GM12892 (cell line): ENCODE data around the gene CLEC6A.
A peak's percentile ranks its signal among the peaks of the same experiment; 100 is the strongest.
"Not testable (repeated sequence)": the region's sequence is repeated elsewhere in the genome, so short reads cannot be mapped to it uniquely, and the experiment has no call there.

Source experiments
- DNase-seq: peaks from one replicate; pipeline ENCODE4 v3.0.0; 2011; ENCODE audit not compliant: insufficient read length
- FAIRE-seq: peaks from 2 replicates; lab custom pipeline; 2011; peaks lifted over from hg19 to GRCh38; lab: Jason Lieb, UNC
- POLR2A ChIP-seq: IDR thresholded peaks from 2 replicates; pipeline ENCODE4 v1.6.1; 2011; ENCODE audit warnings: low read depth, low read length, control low read depth
- POLR2AphosphoS5 ChIP-seq: IDR thresholded peaks from 2 replicates; pipeline ENCODE4 v1.6.1; 2011; ENCODE audit warnings: low read depth, low read length, control low read depth
- TAF1 ChIP-seq: IDR thresholded peaks from 2 replicates; pipeline ENCODE4 v1.6.1; 2011; ENCODE audit warnings: low read depth, mild to moderate bottlenecking, control low read depth, low read length, borderline replicate concordance

The CLEC6A gene

DNA sequence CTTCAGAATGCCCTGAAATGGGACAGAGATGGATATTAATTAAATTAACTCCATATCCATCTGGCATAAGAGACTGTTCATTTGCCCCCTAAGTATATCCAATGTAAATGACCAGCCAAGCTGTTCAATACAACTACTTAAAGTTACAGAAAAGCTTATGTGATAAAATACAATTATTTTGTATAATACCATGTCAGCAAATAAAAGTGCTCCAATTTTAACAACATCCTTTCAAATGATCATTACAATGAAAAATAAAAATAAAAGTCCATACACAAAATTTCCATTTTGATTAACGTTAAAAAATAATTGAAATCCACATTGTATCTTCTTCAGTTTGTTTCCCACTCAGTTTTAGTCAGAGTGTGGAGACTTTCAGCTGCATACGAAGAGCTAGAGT is 5.7 kb downstream of the CLEC6A start:
- TF ChIP-seq POLR2A = no peak
- TF ChIP-seq TAF1 = no peak
- TF ChIP-seq POLR2AphosphoS5 = no peak
- DNase-seq (no peak), FAIRE-seq (no peak)

DNA sequence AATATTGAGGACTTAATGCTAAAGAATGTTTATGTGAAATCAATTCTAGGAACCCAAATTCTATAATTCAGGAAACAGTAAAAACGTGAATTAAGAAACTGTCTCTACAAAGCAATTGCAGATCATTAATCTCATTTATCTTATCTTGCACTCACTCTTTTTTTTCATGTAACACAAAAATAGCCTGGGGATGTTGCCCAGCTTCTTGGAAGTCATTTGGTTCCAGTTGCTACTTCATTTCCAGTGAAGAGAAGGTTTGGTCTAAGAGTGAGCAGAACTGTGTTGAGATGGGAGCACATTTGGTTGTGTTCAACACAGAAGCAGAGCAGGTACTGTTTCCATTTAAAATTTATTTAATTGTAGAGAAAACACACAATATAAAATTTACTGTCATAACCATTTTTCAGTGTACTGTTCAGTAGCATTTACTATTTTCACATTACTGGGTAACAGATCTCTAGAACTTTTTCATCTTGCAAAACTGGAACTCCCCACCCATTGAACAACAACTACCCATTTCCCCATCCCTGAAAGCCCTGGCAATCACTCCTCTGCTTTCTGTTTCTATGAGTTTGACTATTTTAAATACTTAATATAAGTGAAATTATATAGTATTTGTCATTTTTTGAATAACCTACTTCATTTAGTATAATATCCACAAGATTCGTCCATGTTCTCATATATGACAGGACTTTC is 9.7 kb downstream of the CLEC6A start:
- TF ChIP-seq POLR2A (no peak), POLR2AphosphoS5 (no peak), TAF1 (no peak)
- FAIRE-seq (no peak), DNase-seq (no peak)

DNA sequence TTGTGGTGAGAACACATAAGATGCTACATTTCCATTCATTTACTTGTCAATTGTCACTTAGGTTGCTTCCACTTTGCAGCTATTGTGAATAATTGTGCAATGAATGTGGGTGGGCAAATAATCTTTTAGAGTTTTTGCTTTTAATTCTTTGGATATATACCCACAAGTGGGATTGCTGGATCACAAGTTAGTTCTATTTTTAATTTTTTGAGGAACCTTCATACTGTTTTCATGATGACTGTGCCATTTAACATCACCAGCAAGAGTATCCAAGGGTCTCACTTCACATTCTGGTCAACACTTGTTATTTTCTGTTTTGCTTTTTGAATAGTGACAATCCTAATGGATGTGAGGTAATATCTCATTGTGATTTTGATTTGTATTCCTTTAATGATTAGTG is 10.5 kb downstream of the CLEC6A start:
- TF ChIP-seq TAF1 (no peak), POLR2AphosphoS5 (no peak), POLR2A (no peak)
- FAIRE-seq (no peak), DNase-seq (no peak)

DNA sequence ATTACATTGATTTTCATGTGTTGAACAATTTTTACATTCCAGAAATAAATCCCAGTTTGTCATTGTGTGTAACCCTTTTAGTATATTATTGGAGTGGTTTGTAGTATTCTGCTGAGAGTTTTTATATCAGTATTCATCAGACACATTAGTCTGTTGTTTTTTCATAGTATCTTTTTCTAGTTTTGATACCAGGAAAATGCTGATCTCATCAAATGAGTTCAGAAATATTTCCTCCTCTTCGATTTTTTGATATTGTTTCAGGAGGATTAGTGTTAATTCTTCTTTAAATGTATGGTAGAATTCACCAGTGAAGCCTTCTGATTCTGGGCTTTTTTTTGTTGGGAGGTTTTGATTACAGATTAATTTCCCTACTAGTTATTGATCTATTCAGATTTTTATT is 15.3 kb downstream of the CLEC6A start:
- TF ChIP-seq POLR2A (no peak), POLR2AphosphoS5 (no peak), TAF1 (no peak)
- no peak for DNase-seq
- no peak for FAIRE-seq

DNA sequence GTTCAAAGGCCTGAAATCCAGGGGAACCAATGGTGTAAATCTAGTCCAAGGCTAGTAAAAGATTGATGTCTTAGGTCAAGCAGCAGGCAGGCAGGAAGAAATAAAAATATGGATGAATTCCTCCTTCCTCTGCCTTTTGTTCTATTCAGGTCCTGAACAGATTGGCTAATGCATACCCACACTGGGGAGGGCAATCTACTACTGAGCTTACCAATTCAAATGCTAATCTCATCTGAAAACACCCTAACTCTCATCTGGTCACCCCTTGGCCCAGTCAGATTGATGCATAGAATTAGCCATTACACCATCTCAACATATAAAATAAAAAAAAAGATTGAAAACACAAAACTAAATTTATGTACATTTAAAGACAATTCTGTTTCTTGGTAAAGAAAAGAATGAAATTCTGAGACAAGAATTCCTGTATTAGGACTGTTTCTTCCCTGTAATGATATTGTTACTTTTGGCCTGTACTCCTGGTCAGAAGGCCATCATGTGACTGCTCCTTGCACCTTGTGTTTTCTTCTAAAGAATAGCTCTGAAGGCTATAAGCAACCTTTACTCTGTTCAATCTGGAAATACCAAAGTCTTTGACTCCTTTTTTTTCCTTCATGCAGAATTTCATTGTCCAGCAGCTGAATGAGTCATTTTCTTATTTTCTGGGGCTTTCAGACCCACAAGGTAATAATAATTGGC is 19.9 kb downstream of the CLEC6A start:
- TF ChIP-seq POLR2AphosphoS5 = no peak
- TF ChIP-seq TAF1 = no peak
- no peak for TF ChIP-seq POLR2A
- FAIRE-seq = no peak
- DNase-seq = no peak

DNA sequence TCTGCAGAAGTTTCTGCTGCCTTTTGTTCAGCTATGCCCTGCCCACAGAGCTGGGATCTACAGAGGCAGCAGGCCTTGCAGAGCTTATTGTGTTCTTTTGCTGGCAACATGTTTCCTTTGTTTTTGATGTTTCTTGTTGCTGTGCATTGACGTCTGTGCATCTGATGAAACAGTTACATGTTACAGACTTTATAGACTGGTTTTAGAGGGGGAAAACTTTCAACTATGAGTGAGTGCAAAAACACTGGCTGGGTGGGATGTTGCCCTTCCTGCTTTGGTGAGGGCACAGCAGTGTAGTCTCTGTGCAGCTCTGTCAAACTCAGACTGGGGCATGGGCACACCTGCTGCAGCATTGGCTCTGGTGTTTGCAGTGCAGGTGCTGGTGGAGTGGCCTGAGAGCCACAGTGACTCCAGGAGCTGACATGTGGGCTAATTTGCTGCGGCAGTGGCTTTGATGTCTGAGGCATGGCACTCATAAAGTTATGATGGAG is 26.9 kb downstream of the CLEC6A start:
- FAIRE-seq (no peak), DNase-seq (no peak)
- TF ChIP-seq POLR2A = no peak
- TF ChIP-seq TAF1 = no peak
- no peak for TF ChIP-seq POLR2AphosphoS5

DNA sequence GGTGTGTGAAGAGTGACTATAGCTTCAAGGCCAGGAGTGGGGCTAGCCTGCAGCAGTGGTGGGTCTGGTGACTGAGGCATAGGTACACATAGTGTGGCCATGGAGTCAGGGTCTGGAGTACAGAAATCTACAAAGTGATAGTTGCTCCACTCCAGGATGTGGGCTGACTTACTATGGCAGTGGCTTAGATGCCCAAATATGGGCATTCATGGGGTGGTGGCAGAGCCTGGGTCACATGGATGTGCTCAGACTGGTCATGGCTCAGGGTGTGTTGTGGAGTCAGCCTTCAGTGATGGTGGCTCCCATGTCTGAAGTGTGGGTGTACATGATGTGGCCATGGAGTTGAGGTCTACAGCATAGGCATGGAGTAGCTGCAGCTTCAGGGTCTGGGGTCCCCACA is 27.3 kb downstream of the CLEC6A start:
- no peak for FAIRE-seq
- DNase-seq = no peak
- TF ChIP-seq TAF1 (no peak), POLR2AphosphoS5 (no peak), POLR2A (no peak)

DNA sequence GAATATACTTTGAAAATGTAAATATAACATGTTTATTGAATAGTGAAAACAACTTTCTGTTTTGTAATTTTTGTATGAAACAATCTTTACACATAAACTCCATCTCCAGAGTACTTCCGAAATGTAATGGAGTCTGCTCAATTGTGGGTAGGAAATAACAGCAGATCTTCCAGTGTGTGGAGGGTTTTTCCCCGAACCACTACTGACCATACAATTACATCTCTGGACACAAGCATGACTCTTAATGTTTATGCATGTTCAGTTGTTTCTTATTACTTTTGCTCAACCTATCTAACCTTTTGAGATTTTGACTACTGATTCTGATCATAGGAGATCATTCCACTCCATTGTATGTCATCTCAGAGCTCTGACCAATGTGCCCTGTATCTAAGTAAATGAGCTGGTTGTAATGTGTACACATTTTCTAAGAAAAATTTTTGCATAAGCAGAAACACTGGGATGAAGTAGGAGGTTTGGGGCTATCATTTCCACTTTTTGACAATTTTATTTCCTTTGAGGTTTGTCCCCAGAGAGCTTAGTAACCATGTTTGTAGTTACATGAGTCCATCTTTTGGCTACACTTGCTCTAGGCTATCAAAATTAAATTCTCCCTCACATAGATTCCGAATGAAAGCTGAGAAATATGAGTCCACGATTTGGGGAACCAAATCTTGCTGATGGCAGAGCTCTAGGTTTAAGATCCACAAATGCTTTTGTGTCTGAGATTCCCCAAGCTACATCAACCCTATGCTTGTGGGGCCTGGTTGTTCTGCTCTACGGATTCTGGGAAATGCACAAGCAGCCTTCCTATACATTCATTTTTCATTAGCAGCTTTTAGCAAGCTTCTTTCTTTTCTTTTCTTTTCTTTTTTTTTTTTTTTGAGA is 36.1 kb downstream of the CLEC6A start:
- TF ChIP-seq POLR2AphosphoS5 (no peak), POLR2A (no peak), TAF1 (no peak)
- DNase-seq (no peak), FAIRE-seq (peak; percentile 30)

DNA sequence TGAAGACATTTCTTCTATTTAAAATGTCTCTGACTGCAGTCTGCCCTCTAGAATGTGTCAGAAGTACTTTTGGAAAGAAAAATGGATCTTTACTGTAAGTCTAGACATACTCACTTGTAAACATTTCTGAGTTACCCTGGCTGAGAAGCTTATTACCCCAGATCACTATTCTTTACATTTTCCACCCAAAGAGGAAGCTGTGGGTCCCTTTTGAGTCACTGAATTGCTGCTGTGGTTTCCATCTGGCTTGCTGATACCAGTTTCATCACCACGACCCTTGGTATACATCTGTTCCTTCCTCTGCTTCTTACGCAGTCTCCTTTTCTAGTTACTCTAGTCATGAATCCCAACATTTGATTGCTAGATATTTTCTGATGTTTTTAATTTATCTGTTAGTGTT is 37.3 kb downstream of the CLEC6A start:
- TF ChIP-seq TAF1 (no peak), POLR2AphosphoS5 (no peak), POLR2A (no peak)
- DNase-seq (peak; percentile 27), FAIRE-seq (peak; percentile 90)

DNA sequence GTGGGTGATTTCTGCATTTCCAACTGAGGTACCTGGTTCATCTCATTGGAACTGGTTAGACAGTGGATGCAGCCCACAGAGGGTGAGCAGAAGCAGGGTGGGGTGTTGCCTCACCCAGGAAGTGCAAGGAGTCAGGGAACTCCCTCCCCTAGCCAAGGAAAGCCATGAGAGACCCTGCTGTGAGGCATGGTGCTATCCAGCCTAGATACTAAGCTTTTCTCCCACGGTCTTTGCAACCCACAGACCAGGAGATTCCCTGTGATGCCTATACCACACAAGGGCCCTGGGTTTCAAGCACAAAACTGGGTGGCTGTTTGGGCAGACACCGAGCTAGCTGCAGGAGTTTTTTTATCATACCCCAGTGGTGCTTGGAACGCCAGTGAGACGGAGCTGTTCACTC is 39.9 kb downstream of the CLEC6A start:
- not testable (repeated sequence) for DNase-seq, FAIRE-seq

DNA sequence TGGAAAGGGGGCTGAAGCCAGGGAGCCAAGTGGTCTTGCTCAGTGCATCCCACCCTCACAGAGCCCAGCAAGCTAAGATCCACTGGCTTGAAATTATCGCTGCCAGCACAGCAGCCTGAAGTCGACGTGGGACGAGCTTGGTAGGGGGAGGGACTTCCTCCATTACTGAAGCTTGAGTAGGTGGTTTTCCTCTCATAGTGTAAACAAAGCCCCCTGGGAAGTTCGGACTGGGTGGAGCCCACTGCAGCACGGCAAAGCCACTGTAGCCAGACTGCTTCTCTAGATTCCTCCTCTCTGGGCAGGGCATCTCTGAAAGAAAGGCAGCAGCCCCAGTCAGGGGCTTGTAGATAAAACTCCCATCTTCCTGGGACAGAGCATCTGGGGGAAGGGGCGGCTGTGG is 40.3 kb downstream of the CLEC6A start:
- FAIRE-seq, DNase-seq: not testable (repeated sequence)

DNA sequence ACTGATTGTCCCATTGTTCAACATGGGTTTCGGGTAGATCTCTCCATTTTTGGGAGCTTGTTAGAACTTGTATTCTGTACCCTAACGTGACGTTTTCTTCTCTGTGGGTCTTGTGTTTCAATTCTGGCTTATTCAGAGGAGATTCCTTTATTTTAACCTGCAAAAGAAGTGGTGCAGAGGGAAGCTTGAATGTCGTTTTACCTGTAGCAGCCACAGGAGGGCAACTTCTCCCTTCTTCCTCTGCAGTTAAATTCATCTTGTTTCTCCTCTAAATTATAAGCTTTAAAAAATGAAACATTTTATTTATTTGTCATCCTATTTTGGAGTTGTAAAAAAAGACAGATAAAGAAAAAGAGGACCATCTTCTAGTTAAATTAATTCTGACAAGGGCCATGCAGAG is 43.9 kb downstream of the CLEC6A start:
- FAIRE-seq = peak; percentile 63
- TF ChIP-seq POLR2AphosphoS5 (no peak), TAF1 (no peak), POLR2A (no peak)
- DNase-seq = no peak
